PC-3 (cell line): ENCODE measurements around the gene SLC24A3. TPM values are rescaled to one million over a fixed set of nuclear protein-coding genes. Genes with fewer than 3 reads are reported as not detected.

ENCODE experiments used
- ATAC-seq: fragments of 200-7000 bp; cut with Tn5 transposase; 2 replicates; pipeline ENCODE4 v1.9.1; 2020; ENCODE audit warnings: mild to moderate bottlenecking, moderate library complexity
- BruUV-seq: library from RNA; stranded (reverse); fragments of 400-500 nt; replicated peaks from 2 replicates; lab custom pipeline; 2021; lab: Mats Ljungman, UMichigan
- CTCF ChIA-PET: fragments of 300-600 bp; sonication (Branson Sonifier 250); formaldehyde crosslinking; loops from one replicate; lab custom pipeline; 2022; ENCODE audit warnings: antibody characterized with exemption; lab: Charles Lee
- POLR2A ChIA-PET: fragments of 300-600 bp; sonication (Branson Sonifier 250); formaldehyde crosslinking; loops from one replicate; lab custom pipeline; 2022; ENCODE audit warnings: antibody characterized with exemption; ENCODE audit not compliant: unreplicated experiment; lab: Charles Lee
- DNase-seq: peaks from one replicate; pipeline ENCODE4 v3.0.0-alpha.2; 2015
- H2AFZ ChIP-seq: fragments of 300-600 bp; sonication (generic); 2 replicates; pipeline ENCODE4 v1.6.0; 2016; ENCODE audit warnings: antibody characterized with exemption, low read length
- H3F3A ChIP-seq: fragments of 300-600 bp; sonication (generic); one replicate; pipeline ENCODE4 v1.6.0; 2017; ENCODE audit warnings: antibody characterized with exemption, low read length, control low read depth, mild to moderate bottlenecking; ENCODE audit not compliant: unreplicated experiment
- H3K27ac ChIP-seq: fragments of 300-600 bp; sonication (generic); 2 replicates; pipeline ENCODE4 v1.5.1; 2016; ENCODE audit warnings: mild to moderate bottlenecking, low read length
- H3K27me3 ChIP-seq: fragments of 300-600 bp; sonication (generic); 2 replicates; pipeline ENCODE4 v1.6.1; 2016; ENCODE audit warnings: low read length, mixed read lengths
- H3K36me3 ChIP-seq: fragments of 300-600 bp; sonication (generic); 2 replicates; pipeline ENCODE4 v1.6.1; 2016; ENCODE audit warnings: low read depth, mixed run types, low read length, mixed read lengths
- H3K4me1 ChIP-seq: fragments of 300-600 bp; sonication (generic); 2 replicates; pipeline ENCODE4 v1.5.1; 2016; ENCODE audit warnings: low read length; ENCODE audit not compliant: insufficient read depth
- H3K4me2 ChIP-seq: fragments of 300-600 bp; sonication (generic); 2 replicates; pipeline ENCODE4 v1.6.0; 2016; ENCODE audit warnings: low read length
- H3K4me3 ChIP-seq: fragments of 300-600 bp; sonication (generic); 2 replicates; pipeline ENCODE4 v1.5.1; 2016; ENCODE audit warnings: mild to moderate bottlenecking, low read length, mixed read lengths
- H3K79me2 ChIP-seq: fragments of 300-600 bp; sonication (generic); 2 replicates; pipeline ENCODE4 v1.6.1; 2017; ENCODE audit warnings: low read length, mixed read lengths
- H3K9ac ChIP-seq: fragments of 300-600 bp; sonication (generic); 2 replicates; pipeline ENCODE4 v1.6.0; 2016; ENCODE audit warnings: mild to moderate bottlenecking, low read length
- H3K9me2 ChIP-seq: fragments of 300-600 bp; sonication (generic); replicated peaks from 2 replicates; pipeline ENCODE4 v1.6.1; 2016; ENCODE audit warnings: mixed run types, low read length, mixed read lengths
- H3K9me3 ChIP-seq: fragments of 300-600 bp; sonication (generic); 2 replicates; pipeline ENCODE4 v1.6.1; 2016; ENCODE audit warnings: low read length, mixed read lengths
- H4K20me1 ChIP-seq: fragments of 300-600 bp; sonication (generic); 2 replicates; pipeline ENCODE4 v1.6.1; 2016; ENCODE audit warnings: low read length, mixed read lengths
- EZH2 ChIP-seq: fragments of 300-600 bp; sonication (generic); IDR thresholded peaks from one replicate; pipeline ENCODE4 v1.6.1; 2017; ENCODE audit warnings: antibody characterized with exemption, mild to moderate bottlenecking, low read length; ENCODE audit not compliant: unreplicated experiment
- EZH2phosphoT487 ChIP-seq: fragments of 300-600 bp; sonication (generic); IDR thresholded peaks from 2 replicates; pipeline ENCODE4 v1.6.1; 2018; ENCODE audit warnings: mild to moderate bottlenecking, antibody characterized with exemption, low read length, borderline replicate concordance
- intact Hi-C: fragments of 100-400 bp; cut with micrococcal nuclease; formaldehyde crosslinking; loops from 2 replicates; pipeline ENCODE4 v1.9.0; 2023
- total RNA-seq: library from RNA; depleted of rRNA; stranded (reverse); fragments of >200 nt; gene quantifications from 2 replicates; pipeline ENCODE4 v1.2.3, GENCODE V29; 2014
- TF ChIP-seq, protein P1 (sequence below): fragments of 300-600 bp; sonication (generic); conservative IDR thresholded peaks from 2 replicates; pipeline ENCODE4 v1.5.1; 2017; ENCODE audit warnings: antibody characterized with exemption, low read depth, mild to moderate bottlenecking, low read length

The SLC24A3 gene
- total RNA-seq, 1 experiment from 2014 or later: 0.11 TPM

DNA sequence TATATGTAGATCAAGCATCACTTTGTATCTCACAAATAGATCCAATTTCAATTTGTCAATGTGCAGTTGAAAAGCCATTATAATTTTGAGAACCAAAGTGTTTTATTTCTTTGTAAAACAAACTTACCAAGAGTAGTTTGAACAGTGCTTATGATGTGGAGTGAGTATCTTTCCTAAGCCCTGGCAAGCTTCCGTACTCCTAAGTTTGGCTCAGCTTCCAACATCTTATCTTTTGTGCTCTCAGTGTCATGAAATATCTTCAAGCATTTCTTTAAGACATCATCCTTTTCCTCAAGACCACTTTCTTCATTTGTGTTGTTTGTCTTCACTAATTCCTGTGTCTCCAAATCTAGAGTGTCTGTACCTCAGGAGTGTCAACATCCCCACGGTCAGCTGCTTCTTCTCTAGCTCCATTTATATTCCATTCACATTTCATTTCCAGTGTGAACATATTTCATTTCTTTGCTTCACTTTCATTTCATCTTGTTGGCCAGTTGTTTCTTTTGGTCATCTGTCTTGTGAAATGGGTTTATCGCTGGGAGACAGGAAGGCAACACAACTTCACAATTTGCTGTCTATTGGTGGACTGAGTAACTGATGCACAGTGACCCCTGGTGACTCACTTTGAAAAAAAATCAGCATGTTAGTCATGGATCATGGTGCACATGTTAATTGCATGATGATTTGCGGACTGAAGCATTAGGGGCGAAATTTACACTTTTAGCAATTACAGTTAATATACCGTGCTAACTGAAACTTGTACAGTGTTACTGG is 36.9 kb downstream of the SLC24A3 start:
- no peaks in the 10 kb centered on the region for H3K9me2 ChIP-seq
- H3K36me3 ChIP-seq: no peaks in the 10 kb centered on the region
- H3K4me2 ChIP-seq: no peak overlapping the region
- H3K27me3 ChIP-seq: peaks cover 51% of the 10 kb centered on the region
- no TSS peak for BruUV-seq
- no peaks in the 10 kb centered on the region for H3F3A ChIP-seq
- CTCF ChIA-PET: no interaction called here
- H3K27ac ChIP-seq: no peak overlapping the region
- intact Hi-C loops: no loop called here
- no peak overlapping the region for H3K4me3 ChIP-seq
- POLR2A ChIA-PET: no interaction called here
- no peaks in the 10 kb centered on the region for H4K20me1 ChIP-seq
- H3K9me3 ChIP-seq: no peaks in the 10 kb centered on the region
- ATAC-seq (no peak), DNase-seq (peak; percentile 45)
- no peaks in the 10 kb centered on the region for H3K79me2 ChIP-seq
- TF ChIP-seq, protein P1, sequence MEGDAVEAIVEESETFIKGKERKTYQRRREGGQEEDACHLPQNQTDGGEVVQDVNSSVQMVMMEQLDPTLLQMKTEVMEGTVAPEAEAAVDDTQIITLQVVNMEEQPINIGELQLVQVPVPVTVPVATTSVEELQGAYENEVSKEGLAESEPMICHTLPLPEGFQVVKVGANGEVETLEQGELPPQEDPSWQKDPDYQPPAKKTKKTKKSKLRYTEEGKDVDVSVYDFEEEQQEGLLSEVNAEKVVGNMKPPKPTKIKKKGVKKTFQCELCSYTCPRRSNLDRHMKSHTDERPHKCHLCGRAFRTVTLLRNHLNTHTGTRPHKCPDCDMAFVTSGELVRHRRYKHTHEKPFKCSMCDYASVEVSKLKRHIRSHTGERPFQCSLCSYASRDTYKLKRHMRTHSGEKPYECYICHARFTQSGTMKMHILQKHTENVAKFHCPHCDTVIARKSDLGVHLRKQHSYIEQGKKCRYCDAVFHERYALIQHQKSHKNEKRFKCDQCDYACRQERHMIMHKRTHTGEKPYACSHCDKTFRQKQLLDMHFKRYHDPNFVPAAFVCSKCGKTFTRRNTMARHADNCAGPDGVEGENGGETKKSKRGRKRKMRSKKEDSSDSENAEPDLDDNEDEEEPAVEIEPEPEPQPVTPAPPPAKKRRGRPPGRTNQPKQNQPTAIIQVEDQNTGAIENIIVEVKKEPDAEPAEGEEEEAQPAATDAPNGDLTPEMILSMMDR: peak; percentile 44; the same call in 1 of the 2 replicates
- TF ChIP-seq EZH2: no peak
- no peak overlapping the region for H2AFZ ChIP-seq
- H3K4me1 ChIP-seq: no peaks in the 10 kb centered on the region
- H3K9ac ChIP-seq: no peak overlapping the region

DNA sequence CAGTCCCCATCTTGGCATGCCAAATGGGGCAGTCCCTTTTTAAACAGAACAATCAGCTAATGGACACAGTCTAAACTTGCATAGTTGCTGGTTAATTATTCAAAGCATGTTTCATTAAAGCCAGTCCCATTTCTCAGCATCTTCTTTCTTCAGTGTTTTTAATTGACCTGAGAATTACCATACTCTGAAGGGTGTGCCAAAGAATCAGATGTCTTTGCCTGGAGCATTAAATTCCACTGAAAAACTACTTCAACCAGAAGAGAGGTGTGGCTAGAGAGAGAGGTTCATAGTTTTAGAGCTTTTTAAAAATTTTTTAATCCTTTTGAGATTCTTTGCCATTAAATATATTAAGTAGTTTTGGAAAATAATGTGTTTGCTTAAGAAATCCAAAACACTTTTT is 37.9 kb downstream of the SLC24A3 start:
- intact Hi-C loops: no loop called here
- ATAC-seq: no peak
- no peak overlapping the region for H3K4me3 ChIP-seq
- H3K36me3 ChIP-seq: no peaks in the 10 kb centered on the region
- ChIA-PET CTCF (no interaction called here), POLR2A (no interaction called here)
- no TSS peak for BruUV-seq
- DNase-seq: no peak
- peaks cover 44% of the 10 kb centered on the region for H3K27me3 ChIP-seq
- TF ChIP-seq EZH2 (no peak), EZH2phosphoT487 (no peak)
- TF ChIP-seq, protein P1: no peak
- H2AFZ ChIP-seq: no peak overlapping the region
- H3K9me3 ChIP-seq: no peaks in the 10 kb centered on the region
- no peaks in the 10 kb centered on the region for H4K20me1 ChIP-seq
- no peak overlapping the region for H3K27ac ChIP-seq
- no peaks in the 10 kb centered on the region for H3K4me1 ChIP-seq
- H3K9ac ChIP-seq: no peak overlapping the region
- no peaks in the 10 kb centered on the region for H3K9me2 ChIP-seq
- no peaks in the 10 kb centered on the region for H3F3A ChIP-seq
- H3K4me2 ChIP-seq: no peak overlapping the region
- no peaks in the 10 kb centered on the region for H3K79me2 ChIP-seq

DNA sequence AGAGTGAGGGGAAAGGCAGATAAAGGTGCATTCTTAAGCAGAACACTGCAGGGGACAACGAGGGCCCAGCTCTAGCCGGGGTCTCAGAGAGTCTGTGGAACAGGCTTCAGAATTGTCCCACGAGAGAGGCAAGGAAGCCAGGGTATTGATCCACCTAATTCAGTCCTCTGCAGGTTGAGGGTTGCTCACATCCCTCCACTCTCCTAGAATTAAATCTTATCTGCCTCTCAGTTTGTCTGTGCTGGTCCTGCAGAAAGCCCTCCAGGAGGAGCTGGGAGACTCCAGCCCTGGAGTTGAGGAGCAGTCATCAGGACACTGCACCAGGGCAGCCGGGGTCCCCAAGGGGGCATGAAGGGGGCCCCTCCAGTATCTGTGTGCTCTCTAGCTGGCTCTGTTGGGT is 39.1 kb downstream of the SLC24A3 start:
- no peak for TF ChIP-seq EZH2phosphoT487
- TF ChIP-seq, protein P1: no peak
- no peak for TF ChIP-seq EZH2
- no peak overlapping the region for H3K27ac ChIP-seq
- no peaks in the 10 kb centered on the region for H3K9me3 ChIP-seq
- H2AFZ ChIP-seq: no peak overlapping the region
- no peak overlapping the region for H3K9ac ChIP-seq
- peaks cover 40% of the 10 kb centered on the region for H3K27me3 ChIP-seq
- H3K36me3 ChIP-seq: no peaks in the 10 kb centered on the region
- ATAC-seq (no peak), DNase-seq (no peak)
- ChIA-PET POLR2A (no interaction called here), CTCF (no interaction called here)
- H3F3A ChIP-seq: no peaks in the 10 kb centered on the region
- intact Hi-C loops: no loop called here
- no TSS peak for BruUV-seq
- no peak overlapping the region for H3K4me3 ChIP-seq
- no peaks in the 10 kb centered on the region for H3K9me2 ChIP-seq
- no peaks in the 10 kb centered on the region for H3K79me2 ChIP-seq
- H4K20me1 ChIP-seq: no peaks in the 10 kb centered on the region
- H3K4me2 ChIP-seq: no peak overlapping the region
- no peaks in the 10 kb centered on the region for H3K4me1 ChIP-seq
